CD1c-positive myeloid dendritic cell (primary cell): ENCODE results near the gene GPAT2.
"Not testable (repeated sequence)": the region's sequence is repeated elsewhere in the genome, so short reads cannot be mapped to it uniquely, and the experiment has no call there.

ENCODE experiments used
- DNase-seq: peaks from one replicate; pipeline ENCODE4 v3.0.0-alpha.2; 2016; ENCODE audit errors: extremely low spot score

The GPAT2 gene

GRCh38 chr2:96065381-96065930 lies 30.7 kb upstream of the GPAT2 start:
- DNase-seq, result no peak

GRCh38 chr2:96064760-96065159 lies 30.0 kb upstream of the GPAT2 start:
- not testable (repeated sequence) for DNase-seq

- DNase-seq, result not testable (repeated sequence)
Measured at GRCh38 chr2:96064047-96064675, 29.4 kb upstream of the GPAT2 start.

- peak; percentile 38 for DNase-seq
Measured at GRCh38 chr2:96063116-96063899, 28.6 kb upstream of the GPAT2 start.

- not testable (repeated sequence) for DNase-seq
Measured at GRCh38 chr2:96062483-96062882, 27.8 kb upstream of the GPAT2 start.

GRCh38 chr2:96061901-96062300 lies 27.2 kb upstream of the GPAT2 start:
- peak; percentile 41 for DNase-seq

GRCh38 chr2:96061197-96061817 lies 26.6 kb upstream of the GPAT2 start:
- DNase-seq, result not testable (repeated sequence)

- not testable (repeated sequence) for DNase-seq
Measured at GRCh38 chr2:96060325-96060724, 25.6 kb upstream of the GPAT2 start.

- not testable (repeated sequence) for DNase-seq
Measured at GRCh38 chr2:96059443-96059842, 24.7 kb upstream of the GPAT2 start.

- DNase-seq, result not testable (repeated sequence)
Measured at GRCh38 chr2:96055830-96056229, 21.1 kb upstream of the GPAT2 start.

GRCh38 chr2:96054537-96054936 lies 19.8 kb upstream of the GPAT2 start:
- not testable (repeated sequence) for DNase-seq

- DNase-seq, result not testable (repeated sequence)
Measured at GRCh38 chr2:96053385-96053784, 18.7 kb upstream of the GPAT2 start.

GRCh38 chr2:96052632-96053031 lies 17.9 kb upstream of the GPAT2 start:
- not testable (repeated sequence) for DNase-seq

- not testable (repeated sequence) for DNase-seq
Measured at GRCh38 chr2:96049917-96050262, 15.2 kb upstream of the GPAT2 start.

- not testable (repeated sequence) for DNase-seq
Measured at GRCh38 chr2:96049049-96049916, 14.6 kb upstream of the GPAT2 start.

- DNase-seq, result not testable (repeated sequence)
Measured at GRCh38 chr2:96035554-96035953, 838 bp upstream of the GPAT2 start.

GRCh38 chr2:96033997-96034396 lies 719 bp downstream of the GPAT2 start:
- DNase-seq, result not testable (repeated sequence)

GRCh38 chr2:96027725-96028325 lies 6.9 kb downstream of the GPAT2 start:
- DNase-seq, result not testable (repeated sequence)

GRCh38 chr2:96025755-96026154 lies 9.0 kb downstream of the GPAT2 start:
- DNase-seq, result not testable (repeated sequence)

GRCh38 chr2:96025194-96025492 lies 9.6 kb downstream of the GPAT2 start:
- no peak for DNase-seq
